Rectal smooth muscle tissue (tissue), 1 donor: ENCODE measurements around the gene MARCHF7.
"Not testable (repeated sequence)": the region's sequence is repeated elsewhere in the genome, so short reads cannot be mapped to it uniquely, and the experiment has no call there.

ENCODE experiments used
- H3K27ac ChIP-seq: one replicate; pipeline ENCODE4 v1.7.0; 2013; ENCODE audit warnings: low read depth, low read length, inconsistent platforms
- H3K27me3 ChIP-seq: one replicate; pipeline ENCODE4 v1.7.0; 2013; ENCODE audit warnings: low read length; ENCODE audit not compliant: control insufficient read depth, insufficient read depth
- H3K36me3 ChIP-seq: one replicate; pipeline ENCODE4 v1.7.0; 2013; ENCODE audit warnings: low read length; ENCODE audit not compliant: control insufficient read depth, insufficient read depth
- H3K4me1 ChIP-seq: one replicate; pipeline ENCODE4 v1.7.0; 2013; ENCODE audit warnings: low read length; ENCODE audit not compliant: control insufficient read depth, insufficient read depth
- H3K4me3 ChIP-seq: one replicate; pipeline ENCODE4 v1.7.0; 2013; ENCODE audit warnings: low read length
- H3K9ac ChIP-seq: one replicate; pipeline ENCODE4 v1.7.0; 2013; ENCODE audit warnings: low read length

The MARCHF7 gene

GRCh38 chr2:159710601-159711180 lies 1.6 kb upstream of the MARCHF7 start:
- Histone ChIP-seq H3K4me3 (no peak overlapping the region), H3K27ac (no peak overlapping the region), H3K9ac (no peak overlapping the region), H3K27me3 (no peaks in the 10 kb centered on the region), H3K36me3 (no peaks in the 10 kb centered on the region), H3K4me1 (peaks cover 9% of the 10 kb centered on the region)

- Histone ChIP-seq H3K4me3 (peak overlapping the region; percentile 86), H3K4me1 (peaks cover 9% of the 10 kb centered on the region)
Observed at GRCh38 chr2:159711562-159712142, 654 bp upstream of the MARCHF7 start.

GRCh38 chr2:159712929-159713420 lies 669 bp downstream of the MARCHF7 start:
- Histone ChIP-seq H3K4me3 (peak overlapping the region; percentile 86), H3K27ac (peak overlapping the region; percentile 93), H3K27me3 (no peaks in the 10 kb centered on the region), H3K9ac (peak overlapping the region; percentile 100), H3K36me3 (peaks cover 4% of the 10 kb centered on the region), H3K4me1 (peaks cover 10% of the 10 kb centered on the region)

More at GRCh38 chr2:159711562-159712142, 654 bp upstream of the MARCHF7 start:
- Histone ChIP-seq H3K36me3 (peaks cover under 1% of the 10 kb centered on the region), H3K27ac (peak overlapping the region; percentile 93), H3K27me3 (no peaks in the 10 kb centered on the region), H3K9ac (peak overlapping the region; percentile 51)

GRCh38 chr2:159713631-159714246 lies 1.4 kb downstream of the MARCHF7 start:
- peaks cover 10% of the 10 kb centered on the region for H3K4me1 ChIP-seq
- H3K36me3 ChIP-seq = peaks cover 4% of the 10 kb centered on the region
- no peaks in the 10 kb centered on the region for H3K27me3 ChIP-seq
- H3K4me3 ChIP-seq = peak overlapping the region; percentile 86
- no peak overlapping the region for H3K27ac ChIP-seq
- H3K9ac ChIP-seq = no peak overlapping the region

GRCh38 chr2:159714247-159714930 lies 2.1 kb downstream of the MARCHF7 start:
- H3K27me3 ChIP-seq = no peaks in the 10 kb centered on the region
- peaks cover 4% of the 10 kb centered on the region for H3K36me3 ChIP-seq
- no peak overlapping the region for H3K27ac ChIP-seq
- no peak overlapping the region for H3K9ac ChIP-seq
- H3K4me3 ChIP-seq = peak overlapping the region; percentile 9
- H3K4me1 ChIP-seq = peaks cover 10% of the 10 kb centered on the region

- Histone ChIP-seq H3K4me1 (peaks cover 10% of the 10 kb centered on the region), H3K36me3 (peaks cover 4% of the 10 kb centered on the region), H3K27ac (no peak overlapping the region), H3K27me3 (no peaks in the 10 kb centered on the region), H3K9ac (no peak overlapping the region), H3K4me3 (no peak overlapping the region)
Observed at GRCh38 chr2:159715451-159715850, 3.1 kb downstream of the MARCHF7 start.

- H3K27ac ChIP-seq, H3K36me3 ChIP-seq, H3K4me3 ChIP-seq, H3K9ac ChIP-seq, H3K27me3 ChIP-seq, H3K4me1 ChIP-seq: not testable (repeated sequence)
Observed at GRCh38 chr2:159716409-159716808, 4.1 kb downstream of the MARCHF7 start.

- H3K36me3 ChIP-seq = peaks cover 4% of the 10 kb centered on the region
- H3K9ac ChIP-seq = no peak overlapping the region
- H3K27me3 ChIP-seq = no peaks in the 10 kb centered on the region
- no peak overlapping the region for H3K4me3 ChIP-seq
- no peak overlapping the region for H3K27ac ChIP-seq
- peaks cover 7% of the 10 kb centered on the region for H3K4me1 ChIP-seq
Observed at GRCh38 chr2:159716857-159717256, 4.6 kb downstream of the MARCHF7 start.

- Histone ChIP-seq H3K27me3 (no peaks in the 10 kb centered on the region), H3K36me3 (peaks cover 4% of the 10 kb centered on the region), H3K4me3 (no peak overlapping the region), H3K9ac (no peak overlapping the region), H3K27ac (no peak overlapping the region), H3K4me1 (peaks cover 2% of the 10 kb centered on the region)
Observed at GRCh38 chr2:159720676-159721075, 8.4 kb downstream of the MARCHF7 start.

- H3K27me3 ChIP-seq = no peaks in the 10 kb centered on the region
- no peak overlapping the region for H3K4me3 ChIP-seq
- H3K4me1 ChIP-seq = no peaks in the 10 kb centered on the region
- no peak overlapping the region for H3K9ac ChIP-seq
- H3K27ac ChIP-seq = no peak overlapping the region
- no peaks in the 10 kb centered on the region for H3K36me3 ChIP-seq
Observed at GRCh38 chr2:159722580-159722979, 10.3 kb downstream of the MARCHF7 start.

GRCh38 chr2:159724795-159725572 lies 12.7 kb downstream of the MARCHF7 start:
- not testable (repeated sequence) for H3K27ac ChIP-seq, H3K4me1 ChIP-seq, H3K9ac ChIP-seq, H3K27me3 ChIP-seq, H3K4me3 ChIP-seq, H3K36me3 ChIP-seq

GRCh38 chr2:159725713-159726112 lies 13.4 kb downstream of the MARCHF7 start:
- Histone ChIP-seq H3K27ac (no peak overlapping the region), H3K4me3 (no peak overlapping the region), H3K27me3 (no peaks in the 10 kb centered on the region), H3K9ac (no peak overlapping the region), H3K36me3 (peaks cover under 1% of the 10 kb centered on the region), H3K4me1 (no peaks in the 10 kb centered on the region)
